Measurements from ENCODE around the gene CHRNA4.
A peak's percentile ranks its signal among the peaks of the same experiment; 100 is the strongest.

The CHRNA4 gene

GRCh38 chr20:63360850-63361518, at the start of gene CHRNA4:
Gene CHRNA4, minus strand, starts transcription at chr20:63361349. Its CDS starts 184 bp downstream, at chr20:63361165.
- Mint-ChIP-seq H3K27me3 (peaks cover 12% of the 10 kb centered on the region), H3K9me3 (ENCODE audit: low read depth) (no peaks in the 10 kb centered on the region), H3K4me3 (no peak within 1 kb of the TSS), H3K36me3 (no peaks in the 10 kb centered on the region), H3K4me1 (ENCODE audit: low read depth) (peaks cover 2% of the 10 kb centered on the region), H3K27ac (no peak within 1 kb of the TSS)

GRCh38 chr20:63409834-63410435, 48.8 kb upstream of the CHRNA4 start:
- H3K36me3 Mint-ChIP-seq, result no peaks in the 10 kb centered on the region
- no peak overlapping the region for H3K27ac Mint-ChIP-seq
- peaks cover 2% of the 10 kb centered on the region for H3K27me3 Mint-ChIP-seq
- H3K4me3 Mint-ChIP-seq, result no peak overlapping the region
- no peaks in the 10 kb centered on the region for H3K9me3 Mint-ChIP-seq (ENCODE audit: low read depth)
- H3K4me1 Mint-ChIP-seq (ENCODE audit: low read depth), result peaks cover 4% of the 10 kb centered on the region

GRCh38 chr20:63409066-63409833, 48.1 kb upstream of the CHRNA4 start:
- no peaks in the 10 kb centered on the region for H3K9me3 Mint-ChIP-seq (ENCODE audit: low read depth)
- H3K36me3 Mint-ChIP-seq, result no peaks in the 10 kb centered on the region
- no peak overlapping the region for H3K27ac Mint-ChIP-seq
- H3K4me1 Mint-ChIP-seq (ENCODE audit: low read depth), result peaks cover 4% of the 10 kb centered on the region
- H3K4me3 Mint-ChIP-seq, result peak overlapping the region; percentile 10
- peaks cover 2% of the 10 kb centered on the region for H3K27me3 Mint-ChIP-seq

GRCh38 chr20:63408684-63409046, 47.5 kb upstream of the CHRNA4 start:
- Mint-ChIP-seq H3K4me3 (peak overlapping the region; percentile 10), H3K4me1 (ENCODE audit: low read depth) (peaks cover 4% of the 10 kb centered on the region), H3K36me3 (no peaks in the 10 kb centered on the region)

GRCh38 chr20:63407928-63408683, 47.0 kb upstream of the CHRNA4 start:
- Mint-ChIP-seq H3K9me3 (ENCODE audit: low read depth) (no peaks in the 10 kb centered on the region), H3K4me3 (no peak overlapping the region), H3K36me3 (no peaks in the 10 kb centered on the region), H3K27ac (no peak overlapping the region), H3K27me3 (peaks cover 2% of the 10 kb centered on the region), H3K4me1 (ENCODE audit: low read depth) (peaks cover 4% of the 10 kb centered on the region)

More at GRCh38 chr20:63408684-63409046, 47.5 kb upstream of the CHRNA4 start:
- Mint-ChIP-seq H3K27ac (no peak overlapping the region), H3K9me3 (ENCODE audit: low read depth) (no peaks in the 10 kb centered on the region), H3K27me3 (peaks cover 2% of the 10 kb centered on the region)

- Mint-ChIP-seq H3K9me3 (ENCODE audit: low read depth) (no peaks in the 10 kb centered on the region), H3K27me3 (no peaks in the 10 kb centered on the region), H3K36me3 (no peaks in the 10 kb centered on the region), H3K4me1 (ENCODE audit: low read depth) (peaks cover 3% of the 10 kb centered on the region), H3K4me3 (no peak overlapping the region), H3K27ac (no peak overlapping the region)
Measured at GRCh38 chr20:63406617-63407245, 45.6 kb upstream of the CHRNA4 start.

GRCh38 chr20:63406011-63406410, 44.9 kb upstream of the CHRNA4 start:
- H3K27me3 Mint-ChIP-seq, result no peaks in the 10 kb centered on the region
- H3K4me3 Mint-ChIP-seq, result no peak overlapping the region
- peaks cover 3% of the 10 kb centered on the region for H3K4me1 Mint-ChIP-seq (ENCODE audit: low read depth)
- H3K9me3 Mint-ChIP-seq (ENCODE audit: low read depth), result no peaks in the 10 kb centered on the region
- no peak overlapping the region for H3K27ac Mint-ChIP-seq
- no peaks in the 10 kb centered on the region for H3K36me3 Mint-ChIP-seq

- H3K27ac Mint-ChIP-seq, result no peak overlapping the region
Measured at GRCh38 chr20:63405102-63405730, 44.1 kb upstream of the CHRNA4 start.

GRCh38 chr20:63404129-63405085, 43.3 kb upstream of the CHRNA4 start:
- Mint-ChIP-seq H3K36me3 (no peaks in the 10 kb centered on the region), H3K27ac (no peak overlapping the region), H3K4me1 (ENCODE audit: low read depth) (peaks cover 3% of the 10 kb centered on the region), H3K4me3 (no peak overlapping the region), H3K9me3 (ENCODE audit: low read depth) (no peaks in the 10 kb centered on the region), H3K27me3 (no peaks in the 10 kb centered on the region)

More at GRCh38 chr20:63405102-63405730, 44.1 kb upstream of the CHRNA4 start:
- Mint-ChIP-seq H3K4me1 (ENCODE audit: low read depth) (peaks cover 3% of the 10 kb centered on the region), H3K27me3 (no peaks in the 10 kb centered on the region), H3K4me3 (no peak overlapping the region), H3K36me3 (no peaks in the 10 kb centered on the region), H3K9me3 (ENCODE audit: low read depth) (no peaks in the 10 kb centered on the region)

GRCh38 chr20:63403403-63404105, 42.4 kb upstream of the CHRNA4 start:
- H3K4me3 Mint-ChIP-seq, result no peak overlapping the region
- H3K27me3 Mint-ChIP-seq, result no peaks in the 10 kb centered on the region
- H3K9me3 Mint-ChIP-seq (ENCODE audit: low read depth), result no peaks in the 10 kb centered on the region
- no peaks in the 10 kb centered on the region for H3K4me1 Mint-ChIP-seq (ENCODE audit: low read depth)
- H3K36me3 Mint-ChIP-seq, result no peaks in the 10 kb centered on the region
- no peak overlapping the region for H3K27ac Mint-ChIP-seq

- Mint-ChIP-seq H3K27ac (no peak overlapping the region), H3K9me3 (ENCODE audit: low read depth) (no peaks in the 10 kb centered on the region), H3K4me3 (no peak overlapping the region), H3K36me3 (no peaks in the 10 kb centered on the region), H3K4me1 (ENCODE audit: low read depth) (no peaks in the 10 kb centered on the region), H3K27me3 (no peaks in the 10 kb centered on the region)
Measured at GRCh38 chr20:63402860-63403220, 41.7 kb upstream of the CHRNA4 start.

- Mint-ChIP-seq H3K36me3 (no peaks in the 10 kb centered on the region), H3K27me3 (no peaks in the 10 kb centered on the region), H3K4me1 (ENCODE audit: low read depth) (no peaks in the 10 kb centered on the region), H3K4me3 (no peak overlapping the region), H3K9me3 (ENCODE audit: low read depth) (no peaks in the 10 kb centered on the region), H3K27ac (no peak overlapping the region)
Measured at GRCh38 chr20:63402181-63402859, 41.2 kb upstream of the CHRNA4 start.
